GM19193 (cell line): ENCODE data around the gene PLAU.

Source experiments
- POLR2A ChIP-seq: IDR thresholded peaks from 4 replicates; pipeline ENCODE4 v1.6.1; 2011; ENCODE audit not compliant: insufficient read depth, insufficient read length; ENCODE audit errors: extremely low read depth

PLAU gene

DNA sequence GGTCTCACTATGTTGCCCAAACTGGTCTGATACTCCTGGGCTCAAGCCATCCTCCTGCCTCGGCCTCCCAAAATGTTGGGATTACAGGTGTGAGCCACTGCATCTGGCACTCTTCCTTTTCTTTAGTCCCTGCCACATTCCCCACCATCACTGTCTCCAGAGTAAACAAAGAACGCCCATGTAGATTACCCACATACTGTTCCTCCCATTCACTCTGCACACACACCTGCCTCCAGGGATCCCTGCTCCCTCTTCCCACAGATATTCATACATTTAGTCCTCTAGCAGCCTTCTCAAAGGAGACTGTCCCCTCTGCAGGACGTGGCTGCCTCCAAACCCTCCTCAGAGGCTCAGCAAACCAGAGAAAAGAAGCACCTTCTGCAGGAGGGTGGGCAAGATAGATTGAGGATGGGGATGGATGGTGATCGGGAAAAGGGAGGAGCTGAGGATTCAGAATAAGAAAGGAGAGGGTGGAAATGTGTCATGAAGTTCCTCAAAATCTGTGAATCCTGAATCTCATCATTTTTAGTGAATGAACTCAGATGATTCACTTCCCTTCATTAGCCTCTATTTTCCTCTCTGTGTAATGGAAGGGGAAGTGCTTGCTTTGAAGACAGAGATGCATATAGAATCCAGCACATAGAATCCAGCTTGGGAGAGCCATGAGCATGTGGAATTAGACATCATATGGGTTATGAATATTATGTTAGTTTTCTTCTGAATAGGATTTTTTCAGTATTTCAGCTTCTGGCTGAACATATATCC, 5.5 kb upstream of the PLAU start:
- no peak for TF ChIP-seq POLR2A

DNA sequence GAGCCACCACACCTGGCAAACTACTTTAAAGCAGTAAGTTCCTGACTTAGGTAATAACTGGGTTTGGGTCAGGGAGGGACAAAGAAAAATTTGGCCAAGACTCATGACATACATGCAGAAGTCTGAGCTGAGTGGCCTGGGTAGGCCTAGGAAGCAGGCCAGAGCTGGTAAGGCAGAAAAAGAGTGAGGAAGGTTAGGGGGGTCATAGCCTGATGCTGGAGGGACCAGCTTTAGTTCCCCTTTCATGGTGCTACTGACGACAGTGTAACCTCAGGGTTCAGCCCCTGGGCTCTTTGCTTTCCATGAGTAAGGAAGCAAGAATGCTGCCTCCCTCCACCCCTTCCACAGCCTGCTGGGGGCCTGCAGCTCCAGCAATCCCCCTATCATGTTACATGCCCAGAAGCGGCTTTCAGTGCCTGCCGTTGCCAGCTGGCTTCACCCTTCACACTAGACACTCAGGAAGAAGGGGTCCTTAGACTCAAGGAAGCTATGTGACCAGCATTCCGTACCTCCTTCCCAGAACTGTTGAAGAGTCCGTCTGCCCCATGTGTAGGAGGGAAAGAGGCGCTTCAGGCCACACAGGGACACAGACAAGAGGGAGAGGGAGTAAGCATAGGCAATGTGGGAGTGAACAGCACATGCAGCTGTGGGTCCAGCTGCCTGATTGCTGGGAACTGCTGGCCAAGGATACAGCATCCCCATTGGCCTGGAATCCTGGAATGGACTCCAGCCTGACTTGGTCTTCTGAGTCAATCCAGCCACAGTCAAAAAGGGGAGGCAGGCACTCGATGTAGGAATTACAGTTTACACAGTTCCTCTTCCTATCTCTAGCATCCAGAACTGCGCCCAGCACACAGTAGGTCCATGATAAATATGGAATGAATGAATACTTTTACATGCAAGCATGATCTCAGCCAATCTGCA, 4.1 kb upstream of the PLAU start:
- no peak for TF ChIP-seq POLR2A

DNA sequence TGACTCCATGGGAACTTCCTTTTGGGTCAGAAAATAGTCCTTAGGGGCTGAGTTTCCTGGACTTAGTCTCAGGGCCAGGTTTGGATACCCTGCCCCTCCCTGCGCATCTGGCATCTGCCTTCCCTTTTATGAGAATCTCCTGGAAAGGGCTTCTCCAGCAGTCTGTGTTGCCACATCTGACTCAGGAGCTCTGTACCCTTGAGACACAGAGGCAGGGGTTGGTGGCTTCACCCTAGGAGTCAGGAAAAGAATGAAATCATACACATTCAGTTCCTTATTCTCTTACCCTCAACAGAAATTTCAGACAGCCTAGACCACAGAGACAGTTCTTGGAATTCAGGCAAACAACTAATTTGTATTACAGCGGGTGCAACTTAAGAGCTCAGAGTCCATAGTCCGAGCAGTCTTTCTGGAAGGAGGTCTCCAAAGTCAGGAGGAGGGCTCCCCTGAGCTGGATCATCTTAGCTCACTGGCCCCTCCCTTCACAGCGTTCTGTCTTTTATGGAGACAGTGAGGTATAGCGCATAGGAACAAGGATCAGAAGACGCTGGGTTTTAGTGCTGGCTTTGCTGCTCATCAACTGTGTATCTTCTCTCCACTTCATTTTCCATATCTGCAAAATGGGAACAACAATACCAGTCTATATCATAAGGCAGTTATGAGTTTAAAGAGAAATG, 3.0 kb upstream of the PLAU start:
- no peak for TF ChIP-seq POLR2A

DNA sequence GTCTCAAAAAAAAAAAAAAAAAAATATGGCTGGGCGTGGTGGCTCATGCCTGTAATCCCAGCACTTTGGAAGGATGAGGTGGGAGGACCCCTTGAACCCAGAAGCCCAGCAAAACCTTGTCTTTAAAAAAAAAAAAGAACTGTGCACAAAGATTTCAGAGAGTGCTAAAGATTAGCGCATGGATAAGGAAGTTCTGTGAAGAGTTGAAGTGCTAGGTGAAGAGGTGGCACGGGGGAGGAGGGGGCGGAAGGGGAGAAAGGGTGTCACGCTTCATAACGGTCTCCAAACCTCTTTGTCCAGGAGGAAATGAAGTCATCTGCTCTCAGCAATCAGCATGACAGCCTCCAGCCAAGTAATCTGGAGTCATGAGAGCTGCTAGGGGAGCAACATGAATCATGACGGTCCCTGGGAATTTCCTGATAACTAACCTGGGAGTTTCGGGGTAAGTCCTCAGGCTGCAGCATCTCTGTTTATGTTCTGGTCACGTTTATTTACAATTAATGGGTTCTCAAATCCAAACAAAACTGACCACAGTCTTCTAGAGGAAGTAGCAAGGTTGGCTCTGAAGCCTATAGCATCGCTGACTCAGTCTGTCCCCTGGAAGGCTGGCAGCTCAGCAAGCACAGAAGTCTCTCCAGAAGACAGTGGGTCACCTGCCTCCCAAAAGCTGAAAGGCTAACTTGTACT, 1.9 kb upstream of the PLAU start:
- no peak for TF ChIP-seq POLR2A

DNA sequence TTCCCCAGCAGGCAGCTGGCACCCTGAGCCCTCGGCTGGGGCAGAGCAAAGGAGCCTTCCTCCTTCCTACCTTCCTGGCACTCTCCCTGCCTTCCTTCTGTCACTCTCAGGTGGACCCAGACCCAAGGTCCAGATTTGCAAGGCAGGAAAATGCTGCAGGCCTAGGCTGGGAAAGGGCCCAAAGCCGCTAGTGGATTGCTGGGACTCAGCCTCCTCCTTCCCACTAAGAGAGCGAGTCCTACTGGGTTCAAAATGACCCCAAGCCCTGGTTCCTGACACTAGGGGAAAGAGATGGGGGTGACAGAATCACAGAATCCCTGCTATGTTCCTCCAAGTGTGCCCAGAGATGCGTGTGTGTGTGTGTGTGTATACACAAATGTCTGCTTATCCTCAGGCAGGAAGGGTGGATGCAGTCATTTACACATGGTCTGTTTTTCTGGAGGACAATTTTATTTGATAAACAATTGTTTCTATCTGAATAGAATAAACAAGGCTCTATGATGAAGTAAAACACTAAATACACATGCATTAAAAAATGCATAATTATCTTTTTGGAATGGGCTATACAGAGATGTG, 1.3 kb upstream of the PLAU start:
- TF ChIP-seq POLR2A, result no peak

DNA sequence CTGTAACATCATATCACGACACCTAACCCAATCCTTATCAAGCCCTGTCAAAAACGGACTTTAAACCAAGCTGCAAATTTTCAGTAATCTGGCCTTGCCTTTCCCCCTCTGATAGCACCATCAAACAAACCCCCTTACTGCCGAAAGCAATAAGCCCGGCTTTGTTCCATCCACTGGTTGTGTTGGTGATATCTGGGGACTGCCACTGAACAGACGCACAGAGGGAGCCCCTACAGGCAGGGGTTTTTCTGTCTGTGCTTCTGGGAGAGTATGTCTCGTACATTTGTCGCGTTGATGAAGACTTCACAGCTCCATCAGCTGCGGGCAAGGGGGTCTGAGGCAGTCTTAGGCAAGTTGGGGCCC, 550 bp upstream of the PLAU start:
- no peak for TF ChIP-seq POLR2A

DNA sequence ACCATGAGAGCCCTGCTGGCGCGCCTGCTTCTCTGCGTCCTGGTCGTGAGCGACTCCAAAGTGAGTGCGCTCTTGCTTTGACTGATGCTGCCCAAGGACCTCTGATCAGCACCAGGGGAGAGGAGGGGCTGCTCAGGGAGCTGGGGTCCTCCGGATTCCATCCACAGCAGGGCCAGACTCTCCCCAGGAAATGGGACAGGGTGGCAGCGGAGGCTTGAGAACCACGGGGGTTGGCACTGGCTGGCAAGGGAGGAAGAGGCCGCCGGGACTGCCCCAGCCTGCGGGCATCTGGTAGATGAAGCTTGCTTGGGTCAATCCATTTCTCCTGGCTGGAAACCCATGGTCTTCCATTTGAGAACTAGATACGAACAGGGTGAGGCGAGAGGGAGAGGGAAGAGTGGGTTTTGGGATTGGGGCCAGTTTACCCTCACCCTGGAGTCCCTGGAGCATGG, 647 bp downstream of the PLAU start:
- TF ChIP-seq POLR2A, result no peak

DNA sequence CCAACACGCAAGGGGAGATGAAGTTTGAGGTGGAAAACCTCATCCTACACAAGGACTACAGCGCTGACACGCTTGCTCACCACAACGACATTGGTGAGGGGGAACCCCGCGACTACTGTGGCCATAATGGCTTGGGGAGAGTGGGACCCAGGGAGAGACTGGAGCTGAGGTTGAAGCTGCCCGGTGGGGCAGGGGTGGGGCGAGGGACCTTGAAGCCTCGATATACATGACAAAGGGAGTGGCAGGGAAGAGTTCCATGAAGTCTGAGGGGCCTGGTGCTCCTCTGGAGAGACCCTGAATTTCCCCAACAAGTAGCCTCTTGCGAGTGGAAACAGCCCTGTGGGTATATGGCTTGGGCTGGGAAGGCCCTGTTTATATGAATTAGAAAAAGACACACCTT, 3.1 kb downstream of the PLAU start:
- no peak for TF ChIP-seq POLR2A

DNA sequence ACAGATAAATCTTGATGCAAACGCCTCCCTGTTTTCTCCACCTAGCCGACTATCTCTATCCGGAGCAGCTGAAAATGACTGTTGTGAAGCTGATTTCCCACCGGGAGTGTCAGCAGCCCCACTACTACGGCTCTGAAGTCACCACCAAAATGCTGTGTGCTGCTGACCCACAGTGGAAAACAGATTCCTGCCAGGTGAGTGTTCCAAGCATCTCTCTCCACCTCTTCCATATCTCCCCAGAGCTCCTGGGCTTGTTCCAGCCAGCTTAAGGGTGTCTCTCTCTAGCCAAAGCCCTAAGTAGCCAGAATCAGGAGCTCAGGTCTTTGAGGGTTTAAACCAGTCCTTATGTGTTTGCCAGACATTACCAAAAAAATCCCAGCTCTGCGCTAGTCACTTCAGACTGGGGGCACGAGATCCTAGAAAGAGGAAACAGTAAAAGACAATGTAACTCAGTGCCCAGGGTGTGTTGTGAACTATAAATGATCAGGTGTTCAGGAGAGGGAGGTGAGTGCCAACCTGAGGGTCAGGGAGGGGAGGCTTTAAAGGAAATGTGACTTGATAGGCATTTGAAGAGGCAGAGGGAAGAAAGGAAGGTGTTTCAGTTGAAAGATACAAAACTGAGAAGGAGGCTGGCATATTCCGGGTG, 4.4 kb downstream of the PLAU start:
- no peak for TF ChIP-seq POLR2A

DNA sequence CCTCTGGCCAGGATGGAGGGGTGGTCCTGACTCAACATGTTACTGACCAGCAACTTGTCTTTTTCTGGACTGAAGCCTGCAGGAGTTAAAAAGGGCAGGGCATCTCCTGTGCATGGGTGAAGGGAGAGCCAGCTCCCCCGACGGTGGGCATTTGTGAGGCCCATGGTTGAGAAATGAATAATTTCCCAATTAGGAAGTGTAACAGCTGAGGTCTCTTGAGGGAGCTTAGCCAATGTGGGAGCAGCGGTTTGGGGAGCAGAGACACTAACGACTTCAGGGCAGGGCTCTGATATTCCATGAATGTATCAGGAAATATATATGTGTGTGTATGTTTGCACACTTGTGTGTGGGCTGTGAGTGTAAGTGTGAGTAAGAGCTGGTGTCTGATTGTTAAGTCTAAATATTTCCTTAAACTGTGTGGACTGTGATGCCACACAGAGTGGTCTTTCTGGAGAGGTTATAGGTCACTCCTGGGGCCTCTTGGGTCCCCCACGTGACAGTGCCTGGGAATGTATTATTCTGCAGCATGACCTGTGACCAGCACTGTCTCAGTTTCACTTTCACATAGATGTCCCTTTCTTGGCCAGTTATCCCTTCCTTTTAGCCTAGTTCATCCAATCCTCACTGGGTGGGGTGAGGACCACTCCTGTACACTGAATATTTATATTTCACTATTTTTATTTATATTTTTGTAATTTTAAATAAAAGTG, 6.0 kb downstream of the PLAU start:
- TF ChIP-seq POLR2A, result no peak

DNA sequence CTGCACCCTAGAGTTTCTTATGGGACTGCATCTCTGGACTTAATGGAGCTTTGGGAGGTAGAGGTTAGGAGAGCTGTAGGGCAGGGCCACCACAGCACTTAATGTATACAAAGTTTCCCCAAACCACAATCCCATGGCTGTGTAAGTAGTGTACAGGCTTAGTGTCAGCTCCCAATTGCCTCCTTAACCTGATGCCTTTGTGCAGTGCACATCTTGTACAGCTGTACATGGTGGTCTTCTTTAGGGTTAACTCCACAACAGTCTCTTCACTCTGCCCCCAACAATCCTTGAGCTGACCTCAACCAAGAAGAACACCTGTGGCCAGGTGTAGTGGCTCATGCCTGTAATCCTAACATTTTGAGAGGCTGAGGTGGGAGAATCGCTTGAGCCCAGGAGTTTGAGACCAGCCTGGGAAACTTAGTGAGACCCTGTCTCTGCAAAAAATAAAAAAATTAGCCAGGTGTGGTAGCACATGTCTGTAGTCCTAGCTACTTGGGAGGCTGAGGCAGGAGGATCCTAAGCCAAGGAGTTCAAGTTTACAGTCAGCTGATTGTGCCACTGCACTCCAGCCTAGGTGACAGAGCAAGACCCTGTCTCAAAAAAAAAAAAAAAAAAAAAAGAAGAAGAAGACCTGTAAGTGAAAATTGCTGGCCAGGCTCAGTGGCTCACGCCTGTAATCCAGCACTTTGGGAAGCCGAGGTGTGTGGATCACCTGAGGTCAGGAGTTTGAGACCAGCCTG, 6.8 kb downstream of the PLAU start:
- TF ChIP-seq POLR2A, result no peak

DNA sequence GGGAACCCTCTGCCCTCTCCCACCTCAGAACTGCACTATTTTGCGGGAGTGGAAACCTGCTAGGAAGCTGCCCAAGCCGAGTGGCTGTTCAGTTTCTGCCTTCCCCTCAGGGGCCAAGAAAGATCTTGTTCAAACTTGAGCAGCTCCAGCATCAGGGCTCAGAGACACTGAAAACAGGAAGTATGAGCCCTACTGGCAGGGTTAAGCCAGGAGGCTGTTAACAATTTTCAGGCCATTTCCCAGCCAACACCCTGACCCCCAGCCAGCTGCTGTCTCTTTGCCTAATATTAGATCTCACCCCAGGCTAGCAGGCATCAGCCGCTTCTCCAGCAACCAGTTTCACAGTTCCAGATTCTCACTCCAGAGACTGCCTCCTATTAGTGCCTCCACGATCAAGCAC, 9.2 kb downstream of the PLAU start:
- no peak for TF ChIP-seq POLR2A
